Erythroblast (primary cell): ENCODE data around the gene PON3.
"Not testable (repeated sequence)": the region's sequence is repeated elsewhere in the genome, so short reads cannot be mapped to it uniquely, and the experiment has no call there.

Source experiments
- DNase-seq, 2 experiments: peaks; one replicate each; lab custom pipeline; 2025; lab: John Stamatoyannopoulos, UW
- GATA1 ChIP-seq: IDR thresholded peaks from 2 replicates; pipeline ENCODE4 v1.6.1; 2011; ENCODE audit warnings: low read depth, mild to moderate bottlenecking, control low read depth, low read length, moderate library complexity
- POLR2A ChIP-seq: IDR thresholded peaks from 2 replicates; pipeline ENCODE4 v1.6.1; 2011; ENCODE audit warnings: mild to moderate bottlenecking, low read length

Gene PON3

GRCh38 chr7:95398155-95398940 lies 2.2 kb upstream of the PON3 start:
- no peak for DNase-seq
- no peak for TF ChIP-seq GATA1
- TF ChIP-seq POLR2A, result no peak

- TF ChIP-seq POLR2A (no peak), GATA1 (no peak)
- no peak for DNase-seq
Measured at GRCh38 chr7:95397381-95397780, 1.2 kb upstream of the PON3 start.

GRCh38 chr7:95395755-95396135 lies 430 bp downstream of the PON3 start:
- no peak for DNase-seq
- no peak for TF ChIP-seq GATA1
- no peak for TF ChIP-seq POLR2A

GRCh38 chr7:95394370-95394769 lies 1.8 kb downstream of the PON3 start:
- TF ChIP-seq GATA1 (no peak), POLR2A (no peak)
- DNase-seq, result no peak

GRCh38 chr7:95391761-95392160 lies 4.4 kb downstream of the PON3 start:
- DNase-seq, result no peak
- TF ChIP-seq GATA1, result no peak
- TF ChIP-seq POLR2A, result no peak

- no peak for TF ChIP-seq POLR2A
- no peak for TF ChIP-seq GATA1
- DNase-seq, result no peak
Measured at GRCh38 chr7:95389516-95389915, 6.7 kb downstream of the PON3 start.

GRCh38 chr7:95379457-95379856 lies 16.7 kb downstream of the PON3 start:
- DNase-seq, result not testable (repeated sequence)

GRCh38 chr7:95376632-95377400 lies 19.4 kb downstream of the PON3 start:
- TF ChIP-seq GATA1 (no peak), POLR2A (no peak)
- DNase-seq, result no peak

GRCh38 chr7:95375591-95376257 lies 20.5 kb downstream of the PON3 start:
- TF ChIP-seq GATA1 (no peak), POLR2A (no peak)
- DNase-seq, result no peak

GRCh38 chr7:95373323-95373722 lies 22.9 kb downstream of the PON3 start:
- DNase-seq, result no peak
- TF ChIP-seq GATA1 (no peak), POLR2A (no peak)

GRCh38 chr7:95368235-95368634 lies 27.9 kb downstream of the PON3 start:
- TF ChIP-seq POLR2A, result no peak
- TF ChIP-seq GATA1, result no peak
- no peak for DNase-seq

- no peak for DNase-seq
- TF ChIP-seq GATA1 (no peak), POLR2A (no peak)
Measured at GRCh38 chr7:95367606-95368005, 28.6 kb downstream of the PON3 start.

GRCh38 chr7:95365151-95365550 lies 31.0 kb downstream of the PON3 start:
- TF ChIP-seq POLR2A, result no peak
- TF ChIP-seq GATA1, result no peak
- no peak for DNase-seq

GRCh38 chr7:95357623-95358022 lies 38.6 kb downstream of the PON3 start:
- TF ChIP-seq GATA1 (no peak), POLR2A (no peak)
- no peak for DNase-seq
